BLaER1 (cell line): ENCODE results near the gene GALNT8.
"Not testable (repeated sequence)": the region's sequence is repeated elsewhere in the genome, so short reads cannot be mapped to it uniquely, and the experiment has no call there.

Source experiments
- H3K27ac ChIP-seq: shearing (Covaris generic); formaldehyde crosslinking; 2 replicates; pipeline ENCODE4 v1.8.1; 2022
- H3K27me3 ChIP-seq: shearing (Covaris generic); formaldehyde crosslinking; 2 replicates; pipeline ENCODE4 v1.8.1; 2022
- H3K36me3 ChIP-seq: shearing (Covaris generic); formaldehyde crosslinking; 2 replicates; pipeline ENCODE4 v1.8.1; 2022
- H3K4me1 ChIP-seq: shearing (Covaris generic); formaldehyde crosslinking; 2 replicates; pipeline ENCODE4 v1.8.1; 2022
- H3K4me2 ChIP-seq: shearing (Covaris generic); formaldehyde crosslinking; 2 replicates; pipeline ENCODE4 v1.8.1; 2022
- H3K4me3 ChIP-seq: shearing (Covaris generic); formaldehyde crosslinking; 2 replicates; pipeline ENCODE4 v1.8.1; 2022
- H3K9ac ChIP-seq: shearing (Covaris generic); formaldehyde crosslinking; 2 replicates; pipeline ENCODE4 v1.8.1; 2022
- H3K9me3 ChIP-seq: shearing (Covaris generic); formaldehyde crosslinking; 2 replicates; pipeline ENCODE4 v1.8.1; 2022
- H4K20me1 ChIP-seq: shearing (Covaris generic); formaldehyde crosslinking; 2 replicates; pipeline ENCODE4 v1.8.1; 2022
- Cebpa-rat ChIP-seq: shearing (Covaris generic); IDR thresholded peaks from 2 replicates; pipeline ENCODE4 v1.8.1; 2022

Gene GALNT8

DNA sequence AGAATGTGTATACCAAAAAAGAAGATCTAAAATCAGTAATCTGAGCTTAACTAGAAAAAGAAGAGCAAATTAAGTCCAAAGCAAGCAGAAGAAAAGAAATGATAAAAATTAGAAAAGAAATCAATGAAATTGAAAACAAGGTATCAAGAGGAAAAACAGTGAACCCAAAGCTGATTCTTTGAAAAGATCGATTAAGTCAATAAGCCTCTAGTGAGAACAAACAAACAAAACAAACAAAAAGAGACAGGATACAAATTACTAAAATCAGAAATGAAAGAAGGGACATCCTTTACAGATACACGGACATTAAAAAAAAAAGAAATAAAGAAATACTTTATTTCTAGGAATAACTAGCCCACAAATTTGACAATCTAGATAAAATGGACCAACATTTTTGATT is 12.9 kb upstream of the GALNT8 start:
- no peak overlapping the region for H3K27ac ChIP-seq
- no peak for TF ChIP-seq Cebpa-rat
- H4K20me1 ChIP-seq, result no peaks in the 10 kb centered on the region
- H3K4me3 ChIP-seq, result no peak overlapping the region
- no peak overlapping the region for H3K9ac ChIP-seq
- H3K36me3 ChIP-seq, result no peaks in the 10 kb centered on the region
- H3K4me1 ChIP-seq, result no peaks in the 10 kb centered on the region
- H3K4me2 ChIP-seq, result no peak overlapping the region
- H3K9me3 ChIP-seq, result no peaks in the 10 kb centered on the region
- no peaks in the 10 kb centered on the region for H3K27me3 ChIP-seq

DNA sequence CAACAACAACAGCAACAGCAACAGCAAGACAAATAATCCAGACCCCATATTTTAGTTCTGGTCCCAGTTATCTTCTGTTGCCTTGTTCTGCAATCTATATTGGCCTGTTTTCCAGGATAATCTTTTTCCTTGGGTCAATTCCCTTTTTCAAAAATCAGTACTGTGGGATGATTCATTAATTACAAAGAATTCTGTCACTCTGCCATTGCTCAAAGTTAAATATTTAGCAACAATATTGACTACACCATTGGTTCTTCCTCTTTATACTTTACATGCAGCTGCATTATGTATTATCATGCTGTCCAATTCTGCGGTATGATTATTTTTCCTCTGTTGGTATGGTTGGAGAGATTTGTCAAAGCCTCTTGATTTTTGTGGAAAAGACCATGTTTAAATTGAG is 10.1 kb upstream of the GALNT8 start:
- H3K27ac ChIP-seq, result no peak overlapping the region
- H4K20me1 ChIP-seq, result no peaks in the 10 kb centered on the region
- no peaks in the 10 kb centered on the region for H3K4me1 ChIP-seq
- no peak overlapping the region for H3K4me2 ChIP-seq
- H3K36me3 ChIP-seq, result no peaks in the 10 kb centered on the region
- no peaks in the 10 kb centered on the region for H3K27me3 ChIP-seq
- no peak overlapping the region for H3K4me3 ChIP-seq
- H3K9ac ChIP-seq, result no peak overlapping the region
- no peak for TF ChIP-seq Cebpa-rat
- H3K9me3 ChIP-seq, result no peaks in the 10 kb centered on the region

DNA sequence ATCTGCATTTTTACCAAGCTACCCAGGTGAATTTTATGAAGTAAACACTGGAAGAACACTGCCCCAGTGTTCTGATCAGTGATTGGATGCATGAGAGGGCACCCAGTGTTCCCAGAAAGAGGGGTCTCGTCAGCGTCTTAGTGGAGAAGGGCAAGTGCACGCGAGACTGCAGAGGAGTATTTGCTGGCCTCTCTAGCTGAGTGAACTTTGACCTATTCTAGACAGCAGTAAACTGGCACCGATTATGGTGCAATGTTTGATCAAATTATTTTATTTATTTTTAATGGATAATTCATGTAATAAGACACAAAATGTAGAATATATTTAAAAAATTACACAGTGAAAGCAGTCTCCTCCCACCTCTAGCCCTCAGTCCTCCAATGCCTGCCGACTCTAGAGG is 5.3 kb upstream of the GALNT8 start:
- TF ChIP-seq Cebpa-rat, result no peak
- Histone ChIP-seq H3K9ac (no peak overlapping the region), H3K9me3 (no peaks in the 10 kb centered on the region), H3K36me3 (no peaks in the 10 kb centered on the region), H3K4me1 (no peaks in the 10 kb centered on the region), H3K4me2 (no peak overlapping the region), H3K4me3 (no peak overlapping the region), H3K27me3 (no peaks in the 10 kb centered on the region), H3K27ac (no peak overlapping the region), H4K20me1 (no peaks in the 10 kb centered on the region)

GRCh38 chr12:4717806-4718205 is 2.4 kb upstream of the GALNT8 start:
- Histone ChIP-seq H3K4me3 (no peak overlapping the region), H3K9me3 (no peaks in the 10 kb centered on the region), H4K20me1 (no peaks in the 10 kb centered on the region), H3K27ac (no peak overlapping the region), H3K9ac (no peak overlapping the region), H3K36me3 (no peaks in the 10 kb centered on the region), H3K4me1 (no peaks in the 10 kb centered on the region), H3K27me3 (no peaks in the 10 kb centered on the region), H3K4me2 (no peak overlapping the region)
- no peak for TF ChIP-seq Cebpa-rat

DNA sequence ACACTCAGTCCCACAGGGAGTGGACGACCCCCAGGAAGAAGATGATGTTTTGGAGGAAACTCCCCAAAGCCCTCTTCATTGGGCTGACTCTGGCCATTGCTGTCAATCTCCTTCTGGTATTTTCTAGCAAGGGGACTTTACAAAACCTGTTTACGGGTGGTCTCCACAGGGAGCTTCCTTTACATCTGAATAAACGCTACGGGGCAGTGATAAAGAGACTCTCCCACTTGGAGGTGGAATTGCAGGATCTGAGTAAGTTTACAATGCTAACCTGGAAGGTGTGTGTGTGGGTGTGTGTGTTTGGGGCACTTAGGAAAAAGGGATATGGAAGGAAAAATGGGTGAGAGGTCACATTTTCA is 416 bp downstream of the GALNT8 start:
- Histone ChIP-seq H3K9ac (no peak overlapping the region), H3K36me3 (no peaks in the 10 kb centered on the region), H3K27me3 (no peaks in the 10 kb centered on the region), H4K20me1 (no peaks in the 10 kb centered on the region), H3K4me3 (no peak overlapping the region), H3K4me2 (no peak overlapping the region), H3K9me3 (no peaks in the 10 kb centered on the region), H3K4me1 (no peaks in the 10 kb centered on the region), H3K27ac (no peak overlapping the region)
- TF ChIP-seq Cebpa-rat, result no peak

DNA sequence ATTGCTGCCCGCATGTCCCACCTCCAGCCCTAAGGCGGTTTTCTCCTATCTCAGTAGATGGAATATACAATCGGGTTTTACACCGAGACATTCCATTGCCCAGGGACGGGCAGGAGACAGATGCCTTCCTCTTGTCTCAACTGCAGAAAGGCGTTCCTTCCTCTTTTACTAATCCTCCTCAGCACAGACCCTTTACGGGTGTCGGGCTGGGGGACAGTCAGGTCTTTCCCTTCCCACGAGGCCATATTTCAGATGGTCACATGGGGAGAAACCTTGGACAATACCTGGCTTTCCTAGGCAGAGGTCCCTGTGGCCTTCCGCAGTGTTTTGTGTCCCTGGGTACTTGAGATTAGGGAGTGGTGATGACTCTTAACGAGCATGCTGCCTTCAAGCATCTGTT is 1.4 kb downstream of the GALNT8 start:
- not testable (repeated sequence) for H3K4me1 ChIP-seq, H3K27ac ChIP-seq, H3K4me3 ChIP-seq, H3K9ac ChIP-seq, H4K20me1 ChIP-seq, H3K27me3 ChIP-seq, H3K9me3 ChIP-seq, H3K4me2 ChIP-seq, H3K36me3 ChIP-seq

DNA sequence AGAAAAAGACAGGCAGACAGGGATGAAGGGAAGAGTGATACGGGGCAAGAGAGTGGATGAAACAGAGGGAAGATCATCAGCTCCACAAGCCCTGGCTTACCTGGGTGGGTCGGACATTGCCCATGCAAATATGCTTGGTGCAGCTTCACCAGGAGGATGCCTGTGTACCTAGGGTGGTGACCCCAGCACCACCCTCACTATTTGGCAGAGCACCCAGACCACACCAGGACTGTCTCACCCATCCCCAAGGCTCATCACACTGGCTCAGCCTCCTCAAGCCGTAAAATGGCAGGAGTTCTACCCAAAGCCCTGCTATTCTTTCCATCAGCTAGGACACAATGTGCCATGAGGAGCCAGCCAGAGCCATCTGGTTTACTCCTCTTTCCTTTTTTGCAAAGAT is 3.0 kb downstream of the GALNT8 start:
- no peak overlapping the region for H3K9ac ChIP-seq
- H3K27me3 ChIP-seq, result no peaks in the 10 kb centered on the region
- no peaks in the 10 kb centered on the region for H3K9me3 ChIP-seq
- TF ChIP-seq Cebpa-rat, result no peak
- H3K27ac ChIP-seq, result no peak overlapping the region
- no peak overlapping the region for H3K4me3 ChIP-seq
- H3K4me1 ChIP-seq, result no peaks in the 10 kb centered on the region
- H3K4me2 ChIP-seq, result no peak overlapping the region
- no peaks in the 10 kb centered on the region for H4K20me1 ChIP-seq
- H3K36me3 ChIP-seq, result no peaks in the 10 kb centered on the region

DNA sequence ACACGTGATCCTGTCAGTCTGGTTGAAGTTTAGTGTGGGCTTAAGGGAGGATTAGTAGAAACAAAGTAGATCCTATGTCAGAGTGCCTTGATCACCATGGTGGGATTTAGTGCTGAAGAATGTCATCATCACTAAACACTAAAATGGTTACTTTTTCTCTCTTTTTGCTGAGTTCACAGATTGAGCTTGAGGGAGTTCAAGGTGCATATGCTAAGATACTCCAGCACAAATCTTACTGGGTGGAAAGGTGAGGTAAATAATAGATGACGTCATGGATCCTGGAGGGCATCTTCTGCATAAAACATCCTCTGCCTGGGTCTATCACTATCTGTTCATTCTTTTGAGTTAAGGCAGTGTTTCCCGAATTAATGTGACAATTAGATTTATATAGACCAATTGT is 4.9 kb downstream of the GALNT8 start:
- Histone ChIP-seq H3K9me3 (no peaks in the 10 kb centered on the region), H3K36me3 (no peaks in the 10 kb centered on the region), H3K9ac (no peak overlapping the region), H4K20me1 (no peaks in the 10 kb centered on the region), H3K4me3 (no peak overlapping the region), H3K27me3 (no peaks in the 10 kb centered on the region), H3K4me2 (no peak overlapping the region), H3K27ac (no peak overlapping the region), H3K4me1 (no peaks in the 10 kb centered on the region)
- no peak for TF ChIP-seq Cebpa-rat

- no peaks in the 10 kb centered on the region for H3K9me3 ChIP-seq
- TF ChIP-seq Cebpa-rat, result no peak
- no peaks in the 10 kb centered on the region for H3K27me3 ChIP-seq
- no peaks in the 10 kb centered on the region for H3K4me1 ChIP-seq
- H4K20me1 ChIP-seq, result no peaks in the 10 kb centered on the region
- H3K4me2 ChIP-seq, result no peak overlapping the region
- H3K9ac ChIP-seq, result no peak overlapping the region
- no peak overlapping the region for H3K4me3 ChIP-seq
- no peaks in the 10 kb centered on the region for H3K36me3 ChIP-seq
- no peak overlapping the region for H3K27ac ChIP-seq
These were observed 14.6 kb downstream of the GALNT8 start for GRCh38 chr12:4734625-4735340.

DNA sequence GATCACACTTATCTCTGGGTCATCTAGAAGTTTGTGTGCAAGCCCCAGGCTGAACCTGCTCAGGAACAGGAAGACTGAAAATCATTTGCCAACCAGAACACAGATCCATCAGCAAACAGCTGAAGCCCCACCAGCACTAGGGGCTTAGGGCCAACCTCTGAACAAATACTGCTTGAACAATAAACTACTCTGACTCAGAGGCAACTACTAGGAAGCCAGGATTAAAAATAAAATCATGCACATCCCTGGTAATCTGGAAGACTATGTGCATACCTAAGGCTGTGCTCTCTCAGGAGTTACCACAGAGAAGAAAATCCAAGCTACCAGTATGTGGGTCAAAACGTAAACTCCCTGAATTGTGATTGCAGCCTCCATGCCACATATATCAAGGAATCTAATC is 15.9 kb downstream of the GALNT8 start:
- H3K27ac ChIP-seq, result no peak overlapping the region

DNA sequence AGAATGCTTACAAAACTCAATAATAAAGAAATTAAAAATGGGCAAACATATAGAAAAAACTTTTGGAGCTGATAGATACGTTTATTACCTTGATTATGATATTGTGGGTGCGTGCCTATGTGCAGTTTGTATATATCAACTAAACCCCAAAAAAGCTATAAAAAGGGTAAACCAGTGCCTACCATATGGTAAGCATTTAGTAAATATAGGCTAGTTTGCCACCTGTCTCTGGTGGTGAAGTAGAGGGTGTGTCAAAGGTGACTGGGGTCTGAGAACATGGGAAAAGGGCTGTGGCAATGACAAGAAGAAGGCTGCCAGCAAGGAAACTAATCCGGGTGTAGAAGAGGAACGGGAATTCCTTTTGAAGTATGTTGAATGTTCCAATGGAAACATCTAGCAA is 18.3 kb downstream of the GALNT8 start:
- TF ChIP-seq Cebpa-rat, result no peak
- Histone ChIP-seq H4K20me1 (no peaks in the 10 kb centered on the region), H3K9ac (no peak overlapping the region), H3K36me3 (no peaks in the 10 kb centered on the region), H3K27ac (no peak overlapping the region), H3K4me1 (no peaks in the 10 kb centered on the region), H3K9me3 (no peaks in the 10 kb centered on the region), H3K4me3 (no peak overlapping the region), H3K4me2 (no peak overlapping the region), H3K27me3 (no peaks in the 10 kb centered on the region)

More for the DNA sequence above, 15.9 kb downstream of the GALNT8 start:
- no peak overlapping the region for H3K4me2 ChIP-seq
- no peaks in the 10 kb centered on the region for H4K20me1 ChIP-seq
- H3K4me1 ChIP-seq, result no peaks in the 10 kb centered on the region
- H3K9me3 ChIP-seq, result no peaks in the 10 kb centered on the region
- no peak for TF ChIP-seq Cebpa-rat
- H3K4me3 ChIP-seq, result no peak overlapping the region
- no peaks in the 10 kb centered on the region for H3K36me3 ChIP-seq
- H3K9ac ChIP-seq, result no peak overlapping the region
- no peaks in the 10 kb centered on the region for H3K27me3 ChIP-seq
